IMR-90 (cell line): ENCODE data around the gene BCAS4. TPM values are rescaled to one million over a fixed set of nuclear protein-coding genes. Genes with fewer than 3 reads are reported as not detected.

ENCODE experiments used
- ATAC-seq: fragments of 200-7000 bp; cut with Tn5 transposase; 2 replicates; pipeline ENCODE4 v1.9.1; 2020; ENCODE audit warnings: low read depth, mild to moderate bottlenecking, moderate library complexity
- BruUV-seq: library from RNA; stranded (reverse); fragments of 400-500 nt; replicated peaks from 2 replicates; lab custom pipeline; 2021; lab: Mats Ljungman, UMichigan
- CTCF ChIA-PET: fragments of 300-600 bp; formaldehyde crosslinking; extraction: SDS; loops from one replicate; lab custom pipeline; 2021; ENCODE audit warnings: antibody characterized with exemption; lab: Yijun Ruan, JAX
- POLR2A ChIA-PET: fragments of 300-600 bp; sonication (Branson Sonifier 250); formaldehyde crosslinking; loops from one replicate; lab custom pipeline; 2022; ENCODE audit warnings: antibody characterized with exemption; ENCODE audit not compliant: unreplicated experiment; lab: Charles Lee
- DNase-seq: peaks from one replicate; pipeline ENCODE4 v3.0.0; 2013
- H2AFZ ChIP-seq: replicated peaks from 2 replicates; pipeline ENCODE3; 2013; ENCODE audit warnings: low read length, mild to moderate bottlenecking; ENCODE audit not compliant: poor library complexity
- H2AK5ac ChIP-seq: 2 replicates; pipeline ENCODE4 v1.6.1; 2013; ENCODE audit warnings: low read depth, low read length, inconsistent platforms
- H2AK9ac ChIP-seq: replicated peaks from 2 replicates; pipeline ENCODE3; 2013; ENCODE audit warnings: mild to moderate bottlenecking, low read depth, low read length, moderate library complexity; ENCODE audit not compliant: poor library complexity
- H2BK120ac ChIP-seq: 2 replicates; pipeline ENCODE4 v1.6.1; 2013; ENCODE audit warnings: low read depth, low read length, inconsistent platforms
- H2BK15ac ChIP-seq: 3 replicates; pipeline ENCODE4 v1.6.1; 2013; ENCODE audit warnings: low read depth, low read length, inconsistent platforms
- H2BK20ac ChIP-seq: 2 replicates; pipeline ENCODE4 v1.6.1; 2013; ENCODE audit warnings: low read depth, mild to moderate bottlenecking, inconsistent platforms, low read length, moderate library complexity
- H2BK5ac ChIP-seq: 2 replicates; pipeline ENCODE4 v1.6.1; 2013; ENCODE audit warnings: mild to moderate bottlenecking, low read depth, low read length, inconsistent platforms; ENCODE audit not compliant: poor library complexity, severe bottlenecking
- H3K14ac ChIP-seq: replicated peaks from 2 replicates; pipeline ENCODE4 v1.6.1; 2013; ENCODE audit warnings: low read depth, low read length, inconsistent platforms
- H3K18ac ChIP-seq: 2 replicates; pipeline ENCODE4 v1.6.1; 2013; ENCODE audit warnings: low read depth, low read length, control low read depth
- H3K23ac ChIP-seq: 2 replicates; pipeline ENCODE4 v1.6.1; 2013; ENCODE audit warnings: low read depth, low read length, inconsistent platforms
- H3K27ac ChIP-seq: 2 replicates; pipeline ENCODE4 v1.5.1; 2013; ENCODE audit warnings: mild to moderate bottlenecking, control low read depth, low read length; ENCODE audit not compliant: insufficient read depth
- H3K27me3 ChIP-seq: 2 replicates; pipeline ENCODE4 v1.6.1; 2013; ENCODE audit warnings: low read length; ENCODE audit not compliant: control insufficient read depth, insufficient read depth
- H3K36me3 ChIP-seq: 2 replicates; pipeline ENCODE4 v1.6.1; 2013; ENCODE audit warnings: low read length, mixed read lengths; ENCODE audit not compliant: control insufficient read depth, insufficient read depth
- H3K4ac ChIP-seq: 2 replicates; pipeline ENCODE4 v1.6.1; 2013; ENCODE audit warnings: low read depth, low read length, inconsistent platforms
- H3K4me1 ChIP-seq: 2 replicates; pipeline ENCODE4 v1.6.1; 2013; ENCODE audit warnings: low read length, mixed read lengths; ENCODE audit not compliant: control insufficient read depth, insufficient read depth
- H3K4me2 ChIP-seq: 2 replicates; pipeline ENCODE4 v1.6.1; 2013; ENCODE audit warnings: low read depth, mild to moderate bottlenecking, control low read depth, low read length, moderate library complexity
- H3K4me3 ChIP-seq: 2 replicates; pipeline ENCODE4 v1.5.1; 2013; ENCODE audit warnings: low read depth, mild to moderate bottlenecking, control low read depth, low read length, moderate library complexity; ENCODE audit not compliant: insufficient read depth
- H3K56ac ChIP-seq: 2 replicates; pipeline ENCODE4 v1.6.1; 2013; ENCODE audit warnings: low read length, inconsistent platforms; ENCODE audit not compliant: insufficient read depth; ENCODE audit errors: extremely low read depth
- H3K79me1 ChIP-seq, 2 experiments: 2 replicates each; pipeline ENCODE4 v1.6.1; 2013; ENCODE audit warnings: low read length in 2 of 2, inconsistent platforms in 1 of 2, low read depth in 1 of 2
- H3K9ac ChIP-seq: 2 replicates; pipeline ENCODE4 v1.6.1; 2013; ENCODE audit warnings: low read depth, low read length, control low read depth
- H3K9me1 ChIP-seq: 2 replicates; pipeline ENCODE4 v1.6.1; 2013; ENCODE audit warnings: low read length, inconsistent platforms; ENCODE audit not compliant: insufficient read depth
- H3K9me3 ChIP-seq: 2 replicates; pipeline ENCODE4 v1.6.1; 2013; ENCODE audit warnings: low read length; ENCODE audit not compliant: control insufficient read depth, insufficient read depth
- H4K20me1 ChIP-seq: 2 replicates; pipeline ENCODE4 v1.6.1; 2013; ENCODE audit warnings: low read length, inconsistent platforms; ENCODE audit not compliant: insufficient read depth
- H4K5ac ChIP-seq: 2 replicates; pipeline ENCODE4 v1.6.1; 2013; ENCODE audit warnings: mild to moderate bottlenecking, low read depth, low read length, control low read depth
- H4K8ac ChIP-seq, 2 experiments: 2 replicates each; pipeline ENCODE4 v1.6.1; 2013; ENCODE audit warnings: low read depth in 2 of 2, low read length in 2 of 2, control low read depth in 1 of 2, inconsistent platforms in 1 of 2
- H4K91ac ChIP-seq: 2 replicates; pipeline ENCODE4 v1.6.1; 2013; ENCODE audit warnings: low read depth, low read length, inconsistent platforms; ENCODE audit not compliant: insufficient read depth
- BHLHE40 ChIP-seq: fragments of 150-350 bp; IDR thresholded peaks from 2 replicates; pipeline ENCODE4 v1.6.1; 2016; ENCODE audit warnings: mild to moderate bottlenecking, low read depth, low read length
- CEBPB ChIP-seq: IDR thresholded peaks from 2 replicates; pipeline ENCODE4 v1.6.1; 2012; ENCODE audit warnings: low read depth, low read length, improper control_type of control experiment
- CHD1 ChIP-seq: IDR thresholded peaks from 2 replicates; pipeline ENCODE4 v1.6.1; 2012; ENCODE audit warnings: low read depth, low read length, improper control_type of control experiment
- CTCF ChIP-seq: conservative IDR thresholded peaks from 2 replicates; pipeline ENCODE4 v1.5.1; 2012; ENCODE audit warnings: mild to moderate bottlenecking, low read depth, low read length, improper control_type of control experiment
- ELK1 ChIP-seq: fragments of 150-350 bp; IDR thresholded peaks from 2 replicates; pipeline ENCODE4 v1.6.1; 2016; ENCODE audit warnings: low read depth, mild to moderate bottlenecking, low read length, moderate library complexity, borderline replicate concordance
- FOS ChIP-seq: fragments of 150-350 bp; IDR thresholded peaks from 2 replicates; pipeline ENCODE4 v1.6.1; 2016; ENCODE audit warnings: low read depth, low read length
- MAFK ChIP-seq: IDR thresholded peaks from 2 replicates; pipeline ENCODE4 v1.6.1; 2012; ENCODE audit warnings: low read depth, low read length, improper control_type of control experiment
- MAZ ChIP-seq: IDR thresholded peaks from 2 replicates; pipeline ENCODE4 v1.6.1; 2012; ENCODE audit warnings: low read depth, mild to moderate bottlenecking, low read length, improper control_type of control experiment, moderate library complexity, borderline replicate concordance
- POLR2A ChIP-seq: IDR thresholded peaks from 2 replicates; pipeline ENCODE4 v1.6.1; 2012; ENCODE audit warnings: mild to moderate bottlenecking, low read depth, low read length
- RAD21 ChIP-seq: IDR thresholded peaks from 2 replicates; pipeline ENCODE4 v1.6.1; 2012; ENCODE audit warnings: low read length, improper control_type of control experiment
- RCOR1 ChIP-seq: IDR thresholded peaks from 2 replicates; pipeline ENCODE4 v1.6.1; 2012; ENCODE audit warnings: mild to moderate bottlenecking, low read length, improper control_type of control experiment; ENCODE audit not compliant: insufficient replicate concordance
- RFX5 ChIP-seq: IDR thresholded peaks from 2 replicates; pipeline ENCODE4 v1.8.0; 2012; ENCODE audit warnings: low read depth, mild to moderate bottlenecking, low read length, moderate library complexity
- SMC3 ChIP-seq: fragments of 150-350 bp; IDR thresholded peaks from 2 replicates; pipeline ENCODE4 v1.6.1; 2016; ENCODE audit warnings: low read depth, mild to moderate bottlenecking, antibody characterized with exemption, low read length, moderate library complexity
- USF2 ChIP-seq: fragments of 150-350 bp; IDR thresholded peaks from 2 replicates; pipeline ENCODE4 v1.6.1; 2017; ENCODE audit warnings: mild to moderate bottlenecking, antibody characterized with exemption, low read length, low read depth
- WGBS, 2 experiments: methylation state at CpG; one replicate each; pipeline versions ENCODE4 v1.1.5 to v1.1.7; 2013; ENCODE audit warnings: missing lambda C conversion rate in 2 of 2; ENCODE audit not compliant: insufficient read length in 1 of 2; ENCODE audit errors: extremely low coverage in 2 of 2; 5-methylcytosine and 5-hydroxymethylcytosine counted together
- dilution Hi-C: fragments of 300-500 bp; cut with HindIII; formaldehyde crosslinking; loops from one replicate; pipeline ENCODE4 v1.14.3; 2018; ENCODE audit warnings: low sequenced_read_pairs; ENCODE audit not compliant: unreplicated experiment
- in situ Hi-C: fragments of 300-500 bp; cut with MboI; formaldehyde crosslinking; loops from 3 replicates; pipeline ENCODE4 v1.14.3; 2019; ENCODE audit warnings: low sequenced_read_pairs, inconsistent platforms, mixed read lengths
- intact Hi-C: fragments of 100-400 bp; cut with micrococcal nuclease; formaldehyde crosslinking; loops from 2 replicates; pipeline ENCODE4 v1.10.0; 2022
- polyA plus RNA-seq, 3 experiments: library from polyadenylated mRNA; depleted of rRNA; stranded (reverse); fragments of >200 nt; gene quantifications; 2 replicates each; pipeline ENCODE4 v1.2.3, GENCODE V29; 2012; ENCODE audit warnings: low replicate concordance in 1 of 3
- total RNA-seq: library from RNA; depleted of rRNA; stranded (reverse); fragments of >200 nt; gene quantifications from 2 replicates; pipeline ENCODE4 v1.2.3, GENCODE V29; 2012

Gene BCAS4
- total and polyA plus RNA-seq, 2 of the 4 experiments (the other 2 are of a cell fraction) = 42.7 to 47.5 TPM

- intact Hi-C loops (no loop called here), in situ Hi-C loops (no loop called here), dilution Hi-C loops (no loop called here)
- POLR2A ChIA-PET = interaction anchor here (0.6 kb wide), 1 partner anchor 875 kb away, joined by 3 read pairs; no protein-coding TSS in a partner anchor
- H3K27ac ChIP-seq = no peak overlapping the region
- CTCF ChIA-PET = interaction anchor here (0.6 kb wide), 1 partner anchor 68 kb away, joined by 5 read pairs; no protein-coding TSS in a partner anchor
- H4K5ac ChIP-seq = no peak overlapping the region
- no peaks in the 10 kb centered on the region for H3K9me3 ChIP-seq
- no peaks in the 10 kb centered on the region for H3K27me3 ChIP-seq
- H3K18ac ChIP-seq = no peak overlapping the region
- H3K56ac ChIP-seq = no peak overlapping the region
- no peak overlapping the region for H2BK20ac ChIP-seq
- no peak overlapping the region for H3K4me2 ChIP-seq
- no peak overlapping the region for H2BK15ac ChIP-seq
- H3K23ac ChIP-seq = no peak overlapping the region
- no TSS peak for BruUV-seq
- no peak for TF ChIP-seq ELK1
- no peak for TF ChIP-seq CEBPB
- TF ChIP-seq RAD21 = no peak
- TF ChIP-seq USF2 = no peak
- no peak for TF ChIP-seq RCOR1
- no peak for TF ChIP-seq CTCF
- TF ChIP-seq POLR2A = no peak
- no peak for TF ChIP-seq MAFK
- TF ChIP-seq MAZ = no peak
- no peak for TF ChIP-seq CHD1
- TF ChIP-seq FOS = no peak
- no peak for TF ChIP-seq RFX5
- no peak for TF ChIP-seq SMC3
- TF ChIP-seq BHLHE40 = no peak
- H4K8ac ChIP-seq = no peak overlapping the region
- no peak overlapping the region for H2AK9ac ChIP-seq
- no peak overlapping the region for H2AK5ac ChIP-seq
- no peak overlapping the region for H3K14ac ChIP-seq
- H3K9ac ChIP-seq = no peak overlapping the region
- H3K9me1 ChIP-seq = 0 out of 2 replicates have a peak, but pooled peaks cover 3% of the 10 kb centered on the region
- no peaks in the 10 kb centered on the region for H3K36me3 ChIP-seq
- H3K4ac ChIP-seq = no peak overlapping the region
- H2BK120ac ChIP-seq = no peak overlapping the region
- peaks cover 5% of the 10 kb centered on the region; the same call in 1 of the 2 replicates for H3K4me1 ChIP-seq
- H2BK5ac ChIP-seq = no peak overlapping the region
- no peak overlapping the region for H2AFZ ChIP-seq
- ATAC-seq = no peak
- no peak for DNase-seq
- peaks cover 0 to 5% of the 10 kb centered on the region in 2 experiments; a peak in 2 of 4 replicates for H3K79me1 ChIP-seq
- no peak overlapping the region for H3K4me3 ChIP-seq
- H4K20me1 ChIP-seq = 0 out of 2 replicates have a peak, but pooled peaks cover 7% of the 10 kb centered on the region
- H4K91ac ChIP-seq = no peak overlapping the region
- no CpG with 5 or more reads among the region's 5 CpGs for WGBS, 2 experiments
These were observed 63.7 kb downstream of the BCAS4 start for GRCh38 chr20:50858525-50858924.
